Measurements from ENCODE around the gene GGN. TPM values are rescaled to one million over a fixed set of nuclear protein-coding genes. Genes with fewer than 3 reads are reported as not detected.

GGN gene
- total RNA-seq, 1 donor from 2014 or later, result 1.5 TPM

DNA sequence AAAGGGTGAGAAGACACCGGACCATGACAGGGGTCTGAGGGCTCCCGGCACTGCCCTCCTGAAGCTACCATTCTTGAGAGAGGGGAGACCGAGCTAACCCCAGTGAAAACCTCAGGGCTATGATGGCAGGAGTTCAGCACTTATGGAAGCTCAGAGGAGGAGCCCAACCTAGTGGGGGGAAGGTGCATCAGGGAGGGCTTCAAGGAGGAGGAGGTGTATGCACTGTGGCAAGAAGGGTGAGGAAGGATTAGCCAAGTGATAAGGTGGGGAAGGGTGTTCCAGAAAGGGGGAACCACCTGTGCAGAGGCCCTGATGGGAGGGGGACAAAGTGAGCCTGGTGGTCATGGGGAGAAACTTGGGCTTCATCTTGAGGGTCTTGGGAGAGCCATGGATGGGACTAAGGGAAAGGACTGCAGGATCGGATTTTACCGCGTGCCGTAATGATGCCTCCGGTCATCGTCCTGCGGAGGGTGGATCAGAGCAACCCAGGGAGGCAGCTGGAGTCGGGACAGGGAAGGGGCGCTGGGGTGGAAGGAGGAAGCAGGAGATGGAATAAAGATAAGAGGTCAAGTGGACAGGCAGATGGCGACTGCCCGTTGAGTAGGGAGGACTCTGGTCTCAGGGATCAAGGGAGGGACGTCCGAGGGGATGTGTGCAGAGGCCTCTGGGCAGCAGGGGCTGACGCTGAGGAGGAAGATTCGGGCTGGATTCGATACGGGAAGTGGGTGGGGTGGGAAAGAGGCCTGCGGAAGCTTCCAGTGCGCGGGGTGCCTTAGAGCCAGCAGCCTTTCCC lies 26.8 kb downstream of the GGN start:
- Mint-ChIP-seq H3K9me3 (ENCODE audit: low read depth) (no peaks in the 10 kb centered on the region), H3K27me3 (ENCODE audit: low read depth) (peaks cover 32% of the 10 kb centered on the region), H3K4me3 (ENCODE audit: unreplicated experiment) (peak overlapping the region; percentile 78), H3K36me3 (ENCODE audit: low read depth) (no peaks in the 10 kb centered on the region), H3K4me1 (ENCODE audit: low read depth) (peaks cover 11% of the 10 kb centered on the region), H3K27ac (ENCODE audit: unreplicated experiment) (no peak overlapping the region)
- no peak for DNase-seq (ENCODE audit: low spot score)
- TF ChIP-seq, protein P1, sequence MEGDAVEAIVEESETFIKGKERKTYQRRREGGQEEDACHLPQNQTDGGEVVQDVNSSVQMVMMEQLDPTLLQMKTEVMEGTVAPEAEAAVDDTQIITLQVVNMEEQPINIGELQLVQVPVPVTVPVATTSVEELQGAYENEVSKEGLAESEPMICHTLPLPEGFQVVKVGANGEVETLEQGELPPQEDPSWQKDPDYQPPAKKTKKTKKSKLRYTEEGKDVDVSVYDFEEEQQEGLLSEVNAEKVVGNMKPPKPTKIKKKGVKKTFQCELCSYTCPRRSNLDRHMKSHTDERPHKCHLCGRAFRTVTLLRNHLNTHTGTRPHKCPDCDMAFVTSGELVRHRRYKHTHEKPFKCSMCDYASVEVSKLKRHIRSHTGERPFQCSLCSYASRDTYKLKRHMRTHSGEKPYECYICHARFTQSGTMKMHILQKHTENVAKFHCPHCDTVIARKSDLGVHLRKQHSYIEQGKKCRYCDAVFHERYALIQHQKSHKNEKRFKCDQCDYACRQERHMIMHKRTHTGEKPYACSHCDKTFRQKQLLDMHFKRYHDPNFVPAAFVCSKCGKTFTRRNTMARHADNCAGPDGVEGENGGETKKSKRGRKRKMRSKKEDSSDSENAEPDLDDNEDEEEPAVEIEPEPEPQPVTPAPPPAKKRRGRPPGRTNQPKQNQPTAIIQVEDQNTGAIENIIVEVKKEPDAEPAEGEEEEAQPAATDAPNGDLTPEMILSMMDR (IDR thresholded peaks at IDR 0.05), result no peak

DNA sequence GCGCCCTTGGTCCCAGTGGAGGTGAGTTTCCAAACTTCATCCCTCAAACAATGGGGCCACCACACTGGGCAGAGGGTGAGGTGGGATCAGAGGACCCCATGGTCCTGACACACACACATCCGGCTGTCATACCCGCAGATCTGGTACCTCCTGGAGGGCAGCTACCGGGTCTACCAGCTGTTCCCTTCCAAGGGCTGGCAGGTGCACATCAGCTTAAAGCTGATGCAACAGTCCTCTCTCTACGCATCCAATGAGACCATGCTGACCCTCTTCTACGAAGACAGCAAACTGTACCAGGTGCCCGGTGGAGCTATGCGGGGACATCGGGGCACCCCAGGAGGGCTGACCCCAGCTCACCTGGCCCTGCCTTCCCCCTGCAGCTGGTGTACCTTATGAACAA lies 27.5 kb downstream of the GGN start:
- Mint-ChIP-seq H3K4me3 (ENCODE audit: unreplicated experiment) (peak overlapping the region; percentile 78), H3K4me1 (ENCODE audit: low read depth) (peaks cover 11% of the 10 kb centered on the region), H3K9me3 (ENCODE audit: low read depth) (no peaks in the 10 kb centered on the region), H3K36me3 (ENCODE audit: low read depth) (no peaks in the 10 kb centered on the region), H3K27me3 (ENCODE audit: low read depth) (peaks cover 36% of the 10 kb centered on the region), H3K27ac (ENCODE audit: unreplicated experiment) (no peak overlapping the region)
- no peak for DNase-seq (ENCODE audit: low spot score)
- TF ChIP-seq, protein P1 (IDR thresholded peaks at IDR 0.05), result no peak

DNA sequence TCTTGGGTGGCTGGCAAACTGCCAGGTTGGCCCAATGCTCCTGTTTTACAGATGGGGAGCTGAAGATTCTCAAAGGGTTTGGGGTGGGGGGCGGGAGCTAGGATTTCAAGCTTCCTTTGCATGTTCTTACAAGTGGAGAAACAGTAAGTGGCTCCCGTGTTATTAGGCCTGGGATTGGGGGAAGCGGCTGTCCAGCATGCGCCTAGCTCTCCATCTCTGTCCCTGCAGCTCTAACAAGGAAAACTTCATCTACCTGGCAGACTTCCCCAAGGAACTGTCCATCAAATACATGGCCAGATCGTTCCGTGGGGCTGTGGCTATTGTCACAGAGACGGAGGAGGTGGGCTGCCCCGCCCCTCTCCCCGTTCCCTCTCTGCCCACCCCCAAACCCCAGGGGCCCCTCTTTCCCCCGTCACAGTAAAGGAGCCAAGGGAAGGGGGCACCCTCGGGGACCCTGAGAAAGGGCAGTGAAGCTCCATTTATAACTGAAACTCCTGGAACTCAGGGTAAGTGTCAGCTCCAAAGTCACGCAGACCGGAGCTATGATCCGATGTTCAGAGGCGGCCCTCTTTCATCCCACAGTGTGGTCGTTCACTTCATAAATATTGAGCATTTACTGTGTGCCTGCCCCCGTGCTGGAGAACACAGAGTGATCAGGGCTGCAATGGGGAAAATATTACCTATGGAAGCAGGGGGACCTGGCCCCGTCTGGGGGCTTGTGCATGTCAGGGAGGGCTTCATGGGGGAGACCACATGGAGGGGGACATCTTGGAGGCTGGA lies 28.4 kb downstream of the GGN start:
- H3K27me3 Mint-ChIP-seq (ENCODE audit: low read depth), result peaks cover 38% of the 10 kb centered on the region
- no peak for DNase-seq (ENCODE audit: low spot score)
- H3K9me3 Mint-ChIP-seq (ENCODE audit: low read depth), result no peaks in the 10 kb centered on the region
- no peak overlapping the region for H3K4me3 Mint-ChIP-seq (ENCODE audit: unreplicated experiment)
- H3K4me1 Mint-ChIP-seq (ENCODE audit: low read depth), result peaks cover 11% of the 10 kb centered on the region
- TF ChIP-seq, protein P1 (IDR thresholded peaks at IDR 0.05), result no peak
- no peaks in the 10 kb centered on the region for H3K36me3 Mint-ChIP-seq (ENCODE audit: low read depth)
- no peak overlapping the region for H3K27ac Mint-ChIP-seq (ENCODE audit: unreplicated experiment)

DNA sequence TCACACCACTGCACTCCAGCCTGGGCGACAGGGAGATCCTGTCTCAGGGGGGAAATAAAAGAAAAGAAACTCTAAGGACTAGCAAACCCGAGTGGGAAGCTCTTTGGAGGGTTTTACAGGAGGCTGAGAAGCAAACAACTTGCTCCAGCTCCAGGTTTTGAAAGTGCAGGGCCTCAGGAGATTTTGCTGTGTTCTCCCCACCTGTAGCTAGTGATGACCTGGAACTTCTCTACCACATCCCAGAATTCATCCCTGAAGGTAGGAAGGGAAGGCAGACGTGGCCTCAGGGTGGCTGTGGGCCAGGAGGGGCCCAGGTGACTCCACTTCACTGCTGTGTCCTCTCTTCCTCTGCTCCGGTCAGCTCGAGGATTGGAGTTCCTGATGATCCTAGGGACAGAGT lies 29.8 kb downstream of the GGN start:
- no peak for DNase-seq (ENCODE audit: low spot score)
- H3K36me3 Mint-ChIP-seq (ENCODE audit: low read depth), result no peaks in the 10 kb centered on the region
- TF ChIP-seq, protein P1 (IDR thresholded peaks at IDR 0.05), result no peak
- H3K4me1 Mint-ChIP-seq (ENCODE audit: low read depth), result peaks cover 11% of the 10 kb centered on the region
- H3K27ac Mint-ChIP-seq (ENCODE audit: unreplicated experiment), result no peak overlapping the region
- no peak overlapping the region for H3K4me3 Mint-ChIP-seq (ENCODE audit: unreplicated experiment)
- H3K9me3 Mint-ChIP-seq (ENCODE audit: low read depth), result no peaks in the 10 kb centered on the region
- peaks cover 41% of the 10 kb centered on the region for H3K27me3 Mint-ChIP-seq (ENCODE audit: low read depth)
